HepG2 (cell line): ENCODE measurements around the gene ANP32B. TPM values are rescaled to one million over a fixed set of nuclear protein-coding genes. Genes with fewer than 3 reads are reported as not detected.

Experiments
- ARID2 ChIP-seq: sonication (generic); formaldehyde crosslinking; IDR thresholded peaks from 2 replicates; pipeline ENCODE4 v1.8.1; 2022; ENCODE audit warnings: mild to moderate bottlenecking, missing genetic modification reagents, borderline replicate concordance
- ARNT2 ChIP-seq: sonication (generic); formaldehyde crosslinking; IDR thresholded peaks from 2 replicates; pipeline ENCODE4 v1.8.0; 2022; ENCODE audit warnings: mild to moderate bottlenecking, low read depth, missing genetic modification reagents, moderate library complexity
- ARNTL ChIP-seq: sonication (generic); formaldehyde crosslinking; IDR thresholded peaks from 2 replicates; pipeline ENCODE4 v1.4.0; 2020; ENCODE audit warnings: mild to moderate bottlenecking, missing genetic modification reagents
- ATF3 ChIP-seq: sonication (generic); formaldehyde crosslinking; IDR thresholded peaks from 2 replicates; pipeline ENCODE4 v1.4.0; 2020; ENCODE audit warnings: missing genetic modification reagents
- ESRRA ChIP-seq: sonication (generic); formaldehyde crosslinking; IDR thresholded peaks from 2 replicates; pipeline ENCODE4 v1.5.1; 2020; ENCODE audit warnings: mild to moderate bottlenecking, low read depth, missing genetic modification reagents
- HNF4G ChIP-seq, 2 experiments: sonication (generic) in 1 of 2; formaldehyde crosslinking in 1 of 2; IDR thresholded peaks; 2 replicates each; pipeline versions ENCODE4 v1.4.0 to v1.6.1; 2011 to 2020; ENCODE audit warnings: borderline replicate concordance in 2 of 2, low read depth in 2 of 2, mild to moderate bottlenecking in 2 of 2, low read length in 1 of 2, missing genetic modification reagents in 1 of 2, moderate library complexity in 1 of 2
- MEIS1 ChIP-seq: sonication (generic); formaldehyde crosslinking; IDR thresholded peaks from 2 replicates; pipeline ENCODE4 v1.9.0; 2021; ENCODE audit warnings: mild to moderate bottlenecking, missing genetic modification reagents, moderate library complexity, borderline replicate concordance
- NBN ChIP-seq: fragments of 450-650 bp; conservative IDR thresholded peaks from 2 replicates; pipeline ENCODE4 v1.6.1; 2017
- PPARG ChIP-seq: conservative IDR thresholded peaks from 2 replicates; pipeline ENCODE4 v1.6.1; 2016; ENCODE audit warnings: missing biosample characterization, missing genetic modification reagents
- RNF219 ChIP-seq: sonication (generic); formaldehyde crosslinking; IDR thresholded peaks from 2 replicates; pipeline ENCODE4 v1.5.0; 2020; ENCODE audit warnings: mild to moderate bottlenecking, missing genetic modification reagents
- SOX13 ChIP-seq, 3 experiments: fragments of 450-650 bp in 1 of 3; sonication (generic) in 1 of 3; formaldehyde crosslinking in 1 of 3; IDR thresholded peaks in 2 of 3; conservative IDR thresholded peaks in 1 of 3; 2 replicates each; pipeline versions ENCODE4 v1.5.0 to v1.6.1; 2016 to 2020; ENCODE audit warnings: antibody characterized with exemption in 1 of 3, mild to moderate bottlenecking in 1 of 3, missing compliant biosample characterization in 1 of 3, missing genetic modification reagents in 1 of 3, moderate library complexity in 1 of 3
- SP4 ChIP-seq: sonication (generic); formaldehyde crosslinking; IDR thresholded peaks from 2 replicates; pipeline ENCODE4 v1.8.1; 2023; ENCODE audit warnings: mild to moderate bottlenecking, missing genetic modification reagents
- SYNCRIP ChIP-seq: fragments of 200-400 bp; formaldehyde crosslinking; IDR thresholded peaks from 2 replicates; pipeline ENCODE4 v1.6.1; 2018; ENCODE audit warnings: mild to moderate bottlenecking, low read depth, low read length; ENCODE audit not compliant: insufficient read depth
- TARDBP ChIP-seq: sonication (generic); formaldehyde crosslinking; IDR thresholded peaks from 2 replicates; pipeline ENCODE4 v1.8.0; 2022; ENCODE audit warnings: mild to moderate bottlenecking, missing genetic modification reagents
- THRA ChIP-seq: sonication (generic); formaldehyde crosslinking; IDR thresholded peaks from 2 replicates; pipeline ENCODE4 v1.4.0; 2020; ENCODE audit warnings: missing genetic modification reagents, borderline replicate concordance
- ZBED4 ChIP-seq: sonication (generic); formaldehyde crosslinking; IDR thresholded peaks from 2 replicates; pipeline ENCODE4 v1.4.0; 2020; ENCODE audit warnings: missing genetic modification reagents, borderline replicate concordance
- ZBTB20 ChIP-seq: sonication (generic); formaldehyde crosslinking; IDR thresholded peaks from 2 replicates; pipeline ENCODE4 v1.8.1; 2023; ENCODE audit warnings: missing genetic modification reagents, low read depth, mild to moderate bottlenecking, borderline replicate concordance
- ZNF781 ChIP-seq: sonication (generic); formaldehyde crosslinking; IDR thresholded peaks from 2 replicates; pipeline ENCODE4 v1.5.1; 2020; ENCODE audit warnings: borderline replicate concordance, mild to moderate bottlenecking, missing genetic modification reagents; ENCODE audit errors: not compliant biosample characterization
- polyA plus RNA-seq, 8 experiments: library from polyadenylated mRNA; depleted of rRNA in 3 of 8; stranded (reverse) in 7 of 8; unstranded in 1 of 8; fragments of >200 nt; fragmentation: Illumina TruSeq in 4 of 8; extraction: Trizol in 4 of 8; gene quantifications; 2 replicates each; pipeline versions ENCODE4 v1.2.1 to v1.2.3, GENCODE V29; 2011 to 2016; ENCODE audit warnings: low read depth in 4 of 8, missing spikeins in 1 of 8, mixed read lengths in 1 of 8; ENCODE audit not compliant: insufficient read depth in 1 of 8
- total RNA-seq, 5 experiments: library from RNA; depleted of rRNA; stranded (reverse); fragments of >200 nt; fragmentation: Illumina TruSeq; extraction: Trizol; gene quantifications; 2 replicates each; pipeline ENCODE4 v1.2.3, GENCODE V29; 2016; ENCODE audit warnings: low read depth in 1 of 5

ANP32B gene
- total and polyA plus RNA-seq, 2 of the 13 experiments (the other 11 are each of a cell fraction or from before 2014, with no cell fraction given): 22.1 to 37.5 TPM

- TF ChIP-seq PPARG (CRISPR knock-in tag) (peak; percentile 60; the same call in 1 of the 2 replicates), ATF3 (CRISPR knock-in tag) (0 out of 2 replicates have a peak, but pooled peaks have one; percentile 16), SOX13 (IDR thresholded peaks at IDR 0.05) (no peak), SOX13 (CRISPR knock-in tag; conservative IDR thresholded peaks at IDR 0.05 in 1 of 2, IDR thresholded peaks at IDR 0.05 in 1 of 2) (no peak), ZBED4 (CRISPR knock-in tag) (peak; percentile 40; the same call in 1 of the 2 replicates), TARDBP (0 out of 2 replicates have a peak, but pooled peaks have one; percentile 45), ZNF781 (no peak), THRA (CRISPR knock-in tag) (peak; percentile 9; the same call in 1 of the 2 replicates), ARID2 (CRISPR knock-in tag) (peak; percentile 93; the same call in 1 of the 2 replicates), ZBTB20 (no peak; the same call in 1 of the 2 replicates), ESRRA (CRISPR knock-in tag) (0 out of 2 replicates have a peak, but pooled peaks have one; percentile 23), ARNT2 (CRISPR knock-in tag) (peak; percentile 88), RNF219 (no peak), ARNTL (CRISPR knock-in tag) (peak; percentile 69), SP4 (CRISPR knock-in tag) (peak; percentile 51; the same call in 1 of the 2 replicates), HNF4G (IDR thresholded peaks at IDR 0.05; ENCODE audit: borderline replicate concordance, low read depth, low read length) (peak; percentile 46; the same call in 1 of the 2 replicates), HNF4G (CRISPR knock-in tag; IDR thresholded peaks at IDR 0.05; ENCODE audit: borderline replicate concordance, low read depth) (no peak), MEIS1 (CRISPR knock-in tag) (peak; percentile 61; the same call in 1 of the 2 replicates), SYNCRIP (no peak), NBN (no peak)
Measured at GRCh38 chr9:98056269-98057137, 73.4 kb downstream of the ANP32B start, which contains the start of gene NANS (continued).
